Measurements from ENCODE around the gene NRAP. TPM values are rescaled to one million over a fixed set of nuclear protein-coding genes. Genes with fewer than 3 reads are reported as not detected.

The NRAP gene
- total and polyA plus RNA-seq, 2 experiments from 2014 or later: not detected

GRCh38 chr10:113681533-113682470 lies 18.0 kb upstream of the NRAP start (continued):
- TF ChIP-seq EZH2 (IDR thresholded peaks at IDR 0.05; ENCODE audit: low read depth, unreplicated experiment): no peak
- no peak for TF ChIP-seq STAT1 (IDR thresholded peaks at IDR 0.05; ENCODE audit: unreplicated experiment)
- TF ChIP-seq ZNF114 (CRISPR knock-in tag; IDR thresholded peaks at IDR 0.05): no peak
- no peak for TF ChIP-seq CTCF (conservative IDR thresholded peaks at IDR 0.05; ENCODE audit: low read depth in 2 of 2)
- no peak for TF ChIP-seq NANOG (IDR thresholded peaks at IDR 0.05; ENCODE audit: borderline replicate concordance)
- TF ChIP-seq ETS1 (IDR thresholded peaks at IDR 0.05): no peak
- no peak for TF ChIP-seq CREB1 (CRISPR knock-in tag; IDR thresholded peaks at IDR 0.05; ENCODE audit: low read depth)
- TF ChIP-seq EZH2phosphoT487 (IDR thresholded peaks at IDR 0.05; ENCODE audit: unreplicated experiment): no peak
- no peak for TF ChIP-seq JUNB (IDR thresholded peaks at IDR 0.05; ENCODE audit: unreplicated experiment)

GRCh38 chr10:113680190-113681111 lies 16.6 kb upstream of the NRAP start:
- Histone ChIP-seq H3K4me3 (peak overlapping the region; percentile 98), H3F3A (replicated peaks; ENCODE audit: low read depth) (no peaks in the 10 kb centered on the region), H3K27ac (ENCODE audit: low read depth) (peak overlapping the region; percentile 74; the same call in 1 of the 2 replicates), H3K4me2 (peak overlapping the region; percentile 98), H2AFZ (peak overlapping the region; percentile 100), H3K9me2 (ENCODE audit: insufficient read depth) (no peaks in the 10 kb centered on the region), H3K4me1 (ENCODE audit: insufficient read depth) (peaks cover 8% of the 10 kb centered on the region; the same call in 1 of the 2 replicates), H3K27me3 (ENCODE audit: insufficient read depth) (peaks cover 14% of the 10 kb centered on the region), H3K36me3 (ENCODE audit: insufficient read depth) (no peaks in the 10 kb centered on the region), H3K79me2 (replicated peaks; ENCODE audit: insufficient read depth) (peaks cover 13% of the 10 kb centered on the region; the same call in 1 of the 2 replicates), H4K20me1 (replicated peaks; ENCODE audit: insufficient read depth) (peaks cover 9% of the 10 kb centered on the region; the same call in 1 of the 2 replicates)
- peak overlapping the region; percentile 89 for H3K4me3 Mint-ChIP-seq
- peaks cover 10% of the 10 kb centered on the region; the same call in 1 of the 3 replicates for H3K4me1 Mint-ChIP-seq
- peaks cover 10% of the 10 kb centered on the region; the same call in 1 of the 3 replicates for H3K36me3 Mint-ChIP-seq (ENCODE audit: low read depth)
- peak; percentile 47 for DNase-seq (ENCODE audit: low spot score)
- H3K9me3 Mint-ChIP-seq: no peaks in the 10 kb centered on the region
- peak overlapping the region; percentile 38 for H3K27ac Mint-ChIP-seq
- H3K27me3 Mint-ChIP-seq (ENCODE audit: insufficient read depth, low read depth, poor library complexity): peaks cover 10% of the 10 kb centered on the region
- ATAC-seq: no peak; the same call in none of the 3 replicates
- TF ChIP-seq EZH2 (IDR thresholded peaks at IDR 0.05; ENCODE audit: low read depth, unreplicated experiment) (no peak), ZNF331 (CRISPR knock-in tag; IDR thresholded peaks at IDR 0.05; ENCODE audit: low read depth) (no peak), ETS1 (IDR thresholded peaks at IDR 0.05) (no peak), ZNF462 (CRISPR knock-in tag; IDR thresholded peaks at IDR 0.05) (no peak)

All from GM23338 (cell line).